GM19455 (cell line): ENCODE measurements around the gene A3GALT2.
"Not testable (repeated sequence)": the region's sequence is repeated elsewhere in the genome, so short reads cannot be mapped to it uniquely, and the experiment has no call there.

Experiments
- ATAC-seq: cut with Tn5 transposase; IDR thresholded peaks from one replicate; pipeline ENCODE4 v1.9.1; 2021; ENCODE audit not compliant: unreplicated experiment

Gene A3GALT2

DNA sequence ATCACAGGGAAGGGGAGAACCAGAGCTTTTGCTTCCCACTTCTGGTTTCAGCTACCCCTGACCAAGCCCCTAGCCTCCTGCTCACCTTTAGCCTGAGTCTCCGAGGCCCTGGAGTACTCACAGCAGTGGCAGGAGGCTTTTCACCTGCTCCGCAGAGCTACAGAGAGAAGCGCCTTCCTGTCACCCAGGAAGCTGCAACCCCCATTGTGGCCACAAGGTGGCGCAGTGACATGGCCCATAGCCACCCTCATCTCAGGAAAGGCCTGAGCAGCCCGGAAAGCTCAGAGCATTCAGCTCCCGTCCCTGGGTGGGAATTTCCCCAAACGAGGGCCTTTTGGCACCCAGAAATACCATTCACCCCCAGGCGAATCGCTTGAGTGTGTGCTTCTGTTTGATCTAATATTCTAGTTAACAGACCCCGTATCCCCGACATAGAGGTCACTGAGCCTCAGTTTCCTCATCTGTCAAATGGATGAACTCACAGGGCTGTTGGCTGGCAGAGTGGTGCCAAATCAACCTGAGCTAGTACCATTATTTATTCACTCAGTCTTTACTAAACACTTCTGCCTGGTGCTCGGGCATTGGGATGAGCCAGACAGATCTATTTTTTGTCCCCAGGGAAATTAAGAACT lies 25.3 kb downstream of the A3GALT2 start:
- peak; percentile 64 for ATAC-seq

DNA sequence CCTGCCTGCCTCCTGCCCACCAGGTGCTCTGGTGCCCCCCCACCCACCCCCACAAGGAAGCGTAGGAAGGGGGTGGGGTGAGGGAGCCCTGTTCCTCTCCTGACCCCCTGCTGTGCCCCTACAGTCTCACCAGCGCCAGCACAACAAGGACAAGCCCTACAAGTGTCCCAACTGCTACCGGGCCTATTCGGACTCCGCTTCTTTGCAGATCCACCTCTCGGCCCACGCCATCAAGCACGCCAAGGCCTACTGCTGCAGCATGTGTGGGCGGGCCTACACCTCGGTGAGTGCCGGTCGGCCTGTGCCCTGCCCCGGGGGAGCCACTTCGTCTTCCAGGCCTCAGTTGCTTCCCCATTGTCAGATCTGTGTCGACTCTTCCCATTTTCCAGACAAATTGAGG lies 25.9 kb downstream of the A3GALT2 start:
- peak; percentile 17 for ATAC-seq

DNA sequence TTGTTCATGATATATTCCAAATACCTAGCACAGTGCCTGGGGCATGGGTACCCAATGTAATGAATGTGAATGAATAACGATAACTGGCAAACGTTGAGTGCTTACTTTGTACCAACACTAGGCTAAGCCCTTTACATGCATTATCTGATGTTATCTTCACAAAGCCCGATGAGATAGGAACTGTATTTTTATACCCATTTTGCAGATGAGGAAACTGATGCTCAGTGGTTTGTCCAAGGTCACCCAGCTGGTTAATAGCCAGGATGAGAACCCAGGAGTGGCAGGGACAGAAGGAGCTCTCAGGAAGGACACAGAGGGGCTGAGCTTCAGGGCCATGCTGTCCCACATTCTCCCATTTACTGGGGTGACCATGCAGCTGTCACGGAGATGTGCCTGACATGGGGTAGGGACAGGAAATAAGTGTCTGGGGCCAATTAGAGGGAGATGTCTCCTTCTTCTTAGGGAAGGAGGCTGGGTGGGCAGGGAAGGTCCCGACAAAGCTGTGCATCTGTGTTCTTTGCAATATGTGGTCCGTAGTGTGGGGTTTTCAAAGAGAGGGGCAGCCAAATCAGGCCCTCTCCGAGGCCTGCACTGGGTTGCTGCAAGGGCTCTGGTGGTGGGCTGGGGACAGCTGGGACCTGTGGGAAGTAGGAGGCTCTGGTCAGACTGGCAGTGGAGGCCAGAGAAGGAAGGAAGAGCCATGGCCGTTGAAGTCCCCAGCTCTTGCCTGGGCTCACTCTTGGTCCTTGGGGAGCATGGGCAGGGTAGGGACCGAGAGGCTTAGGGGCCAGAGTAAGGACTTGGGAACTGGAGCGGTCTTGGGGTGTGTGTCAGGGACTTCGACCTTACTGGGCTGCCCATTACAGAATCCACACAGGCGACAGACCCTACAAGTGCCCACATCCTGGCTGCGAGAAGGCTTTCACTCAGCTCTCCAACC lies 26.6 kb downstream of the A3GALT2 start:
- no peak for ATAC-seq

DNA sequence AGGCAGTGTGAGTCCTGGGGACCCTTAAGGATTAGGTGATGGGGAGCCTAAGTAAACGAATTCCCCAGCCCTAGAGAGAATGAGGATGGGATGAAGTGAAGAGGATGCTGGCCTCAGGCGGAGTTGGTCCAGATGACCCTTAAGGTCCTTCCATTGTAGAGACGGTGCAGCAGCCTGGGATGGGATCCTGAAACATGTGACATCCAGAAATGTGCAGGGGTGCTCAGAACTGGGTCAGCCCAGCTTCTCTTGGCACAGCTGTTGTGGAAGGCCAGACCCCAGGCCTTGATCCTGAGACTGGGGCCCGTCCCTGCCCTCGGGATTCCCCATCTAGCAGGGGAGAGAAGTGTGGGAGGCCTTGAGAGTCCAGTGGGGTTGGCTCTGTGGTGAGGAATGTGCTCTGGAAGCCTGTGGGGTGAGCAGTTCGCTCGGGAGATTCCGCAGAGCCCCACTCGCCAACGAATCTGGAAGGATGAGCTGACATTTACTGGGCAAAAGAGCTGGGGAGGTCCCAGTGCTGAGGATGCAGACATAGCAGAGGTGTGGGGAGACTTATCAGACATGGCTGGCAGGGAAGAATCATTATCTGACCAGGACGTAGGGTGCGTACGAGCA lies 28.1 kb downstream of the A3GALT2 start:
- ATAC-seq = no peak

DNA sequence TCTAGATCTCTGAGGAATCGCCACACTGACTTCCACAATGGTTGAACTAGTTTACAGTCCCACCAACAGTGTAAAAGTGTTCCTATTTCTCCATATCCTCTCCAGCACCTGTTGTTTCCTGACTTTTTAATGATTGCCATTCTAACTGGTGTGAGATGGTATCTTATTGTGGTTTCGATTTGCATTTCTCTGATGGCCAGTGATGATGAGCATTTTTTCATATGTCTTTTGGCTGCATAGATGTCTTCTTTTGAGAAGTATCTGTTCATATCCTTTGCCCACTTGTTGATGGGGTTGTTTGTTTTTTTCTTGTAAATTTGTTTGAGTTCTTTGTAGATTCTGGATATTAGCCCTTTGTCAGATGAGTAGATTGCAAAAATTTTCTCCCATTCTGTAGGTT lies 30.3 kb downstream of the A3GALT2 start:
- not testable (repeated sequence) for ATAC-seq

DNA sequence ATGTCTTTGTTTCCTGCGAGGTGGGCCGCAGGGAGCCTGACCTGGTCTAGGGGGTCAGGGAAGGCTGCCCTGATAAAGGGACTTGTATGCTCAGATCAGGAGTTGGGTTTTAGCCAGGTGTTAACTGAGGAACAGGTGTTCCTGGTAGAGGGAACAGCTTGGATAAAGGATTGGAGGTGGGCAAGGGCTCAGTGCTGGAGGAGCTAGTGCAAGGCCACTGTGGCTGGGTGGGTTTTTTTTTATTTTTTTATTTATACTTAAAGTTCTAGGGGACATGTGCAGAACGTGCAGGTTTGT lies 31.1 kb downstream of the A3GALT2 start:
- no peak for ATAC-seq

DNA sequence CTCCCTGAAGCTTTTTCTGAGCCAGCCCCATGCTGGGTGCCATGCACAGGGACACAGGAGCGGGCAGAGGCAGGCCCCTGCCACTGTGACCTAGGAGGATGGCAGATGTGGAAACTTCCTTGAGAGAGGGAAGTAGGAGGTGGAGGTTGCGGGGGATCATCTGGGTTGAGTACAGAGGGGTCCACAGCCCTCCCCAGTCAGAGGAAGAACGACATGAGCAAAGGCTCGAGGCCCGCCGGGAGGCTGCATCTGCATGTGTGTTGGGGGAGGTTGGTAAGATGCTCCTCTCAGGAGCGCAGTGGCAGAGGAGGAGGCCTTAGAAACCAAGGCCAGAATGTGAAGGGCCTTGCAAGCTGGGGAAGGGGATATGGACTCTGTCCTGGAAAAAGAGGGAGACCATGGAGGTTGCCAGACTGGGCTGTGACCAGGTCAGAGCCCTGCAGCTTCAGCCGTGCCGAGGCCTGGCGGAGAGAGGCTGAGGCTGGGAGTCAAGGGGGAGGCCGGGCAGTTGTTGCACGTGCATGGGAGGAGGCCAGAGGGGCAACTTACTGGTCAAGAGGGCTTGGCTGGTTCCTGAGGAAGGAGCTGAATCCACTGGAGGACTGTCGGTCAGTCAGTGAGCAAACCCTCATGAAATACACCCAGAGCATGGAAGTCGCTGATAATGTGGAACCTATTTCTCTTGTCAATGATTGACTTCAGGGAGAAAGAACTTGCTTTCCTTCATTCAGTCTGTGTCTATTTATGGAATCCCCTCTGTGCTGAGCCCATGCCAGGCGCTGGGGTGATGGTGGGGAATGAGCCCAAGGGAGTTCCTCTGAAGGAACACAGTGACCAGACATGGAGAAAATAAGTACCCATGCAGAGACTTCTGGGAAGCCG lies 31.7 kb downstream of the A3GALT2 start:
- no peak for ATAC-seq

DNA sequence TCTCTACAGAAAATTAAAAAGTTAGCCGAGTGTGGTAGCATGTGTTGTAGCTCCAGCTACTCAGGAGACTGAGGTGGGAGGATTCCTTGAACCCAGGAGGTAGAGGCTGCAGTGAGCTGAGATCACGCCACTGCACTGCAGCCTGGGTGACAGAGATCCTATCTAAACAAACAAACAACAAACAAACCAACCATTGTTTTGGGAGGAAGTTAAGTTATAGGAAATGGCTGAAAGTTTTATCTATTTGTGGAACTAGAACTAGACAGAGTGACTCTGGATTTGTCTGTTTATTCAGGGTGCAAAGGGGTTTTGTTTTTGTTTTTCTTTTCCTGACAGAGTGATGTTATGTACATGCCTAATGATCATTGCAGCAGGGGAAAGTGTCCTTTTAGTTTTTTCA lies 33.6 kb downstream of the A3GALT2 start:
- no peak for ATAC-seq

DNA sequence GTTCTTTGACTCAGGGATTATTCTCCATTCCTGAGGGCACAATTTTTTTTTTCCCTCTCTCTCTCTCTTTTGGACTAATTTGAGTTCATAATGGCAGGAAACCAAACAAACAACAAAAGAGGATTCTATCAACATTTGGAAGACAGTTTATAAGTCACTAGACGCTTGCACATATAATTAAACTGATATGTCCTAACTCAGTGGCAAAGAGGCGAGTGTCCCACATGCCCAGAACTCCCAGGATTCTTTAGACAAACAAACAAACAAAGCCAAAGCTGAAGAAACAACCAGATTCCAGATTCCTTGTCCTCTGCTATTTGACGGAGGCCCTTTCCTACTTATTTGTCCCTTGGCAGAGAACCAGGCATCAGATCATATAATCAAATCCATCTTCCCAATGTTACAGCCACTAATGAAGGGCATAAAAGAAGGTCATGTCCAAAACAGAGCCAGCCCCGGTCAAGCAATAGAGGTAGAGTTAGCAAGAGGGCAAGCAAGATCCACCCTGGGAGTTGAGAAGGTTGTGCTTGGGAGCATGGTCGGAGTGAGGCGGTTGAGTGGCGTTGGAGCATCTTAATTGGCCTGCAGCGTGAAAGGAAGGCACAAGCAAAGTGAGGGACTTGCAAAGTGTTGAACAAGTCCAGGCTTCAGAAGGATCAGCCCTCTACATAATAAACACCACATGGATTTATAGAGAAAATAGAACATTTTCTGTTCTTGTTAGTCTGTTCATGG lies 34.3 kb downstream of the A3GALT2 start:
- no peak for ATAC-seq

DNA sequence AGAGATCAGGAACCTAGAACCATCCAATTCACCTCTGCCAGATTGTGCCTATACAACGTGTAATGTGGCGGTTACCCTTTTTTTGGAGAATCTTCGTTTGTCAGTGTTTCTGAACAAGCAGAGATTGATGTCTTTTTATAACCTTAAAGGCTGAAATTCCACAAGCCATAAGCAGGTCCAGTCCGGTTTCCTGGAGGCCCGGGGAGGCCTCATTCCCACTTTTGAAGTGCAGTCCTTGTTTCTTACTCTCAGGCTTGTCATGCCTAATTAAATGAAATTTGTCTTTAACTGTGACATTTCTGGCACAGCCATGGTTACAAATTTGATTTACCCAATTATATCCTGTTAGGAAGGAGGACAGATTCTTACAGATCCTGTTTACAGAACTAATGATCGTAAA lies 36.8 kb downstream of the A3GALT2 start:
- no peak for ATAC-seq

DNA sequence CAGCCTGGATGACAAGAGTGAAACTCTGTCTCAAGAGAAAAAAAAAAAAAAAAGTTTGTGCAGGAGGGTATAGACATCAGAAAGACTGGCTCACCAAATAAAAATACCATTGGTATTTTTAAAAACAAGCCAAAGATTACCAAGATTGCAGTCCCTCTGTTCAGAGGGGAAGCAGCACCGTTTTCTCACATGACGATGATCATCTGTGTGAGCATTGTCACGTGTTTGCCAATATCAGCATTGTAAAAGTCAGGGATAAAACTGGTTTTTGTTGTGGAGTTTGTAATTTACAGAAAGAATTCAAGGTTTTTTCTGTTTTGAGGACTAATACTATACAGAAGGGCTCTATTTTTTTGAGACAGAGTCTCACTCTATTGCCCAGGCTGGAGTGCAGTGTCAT lies 38.1 kb downstream of the A3GALT2 start:
- ATAC-seq = no peak

DNA sequence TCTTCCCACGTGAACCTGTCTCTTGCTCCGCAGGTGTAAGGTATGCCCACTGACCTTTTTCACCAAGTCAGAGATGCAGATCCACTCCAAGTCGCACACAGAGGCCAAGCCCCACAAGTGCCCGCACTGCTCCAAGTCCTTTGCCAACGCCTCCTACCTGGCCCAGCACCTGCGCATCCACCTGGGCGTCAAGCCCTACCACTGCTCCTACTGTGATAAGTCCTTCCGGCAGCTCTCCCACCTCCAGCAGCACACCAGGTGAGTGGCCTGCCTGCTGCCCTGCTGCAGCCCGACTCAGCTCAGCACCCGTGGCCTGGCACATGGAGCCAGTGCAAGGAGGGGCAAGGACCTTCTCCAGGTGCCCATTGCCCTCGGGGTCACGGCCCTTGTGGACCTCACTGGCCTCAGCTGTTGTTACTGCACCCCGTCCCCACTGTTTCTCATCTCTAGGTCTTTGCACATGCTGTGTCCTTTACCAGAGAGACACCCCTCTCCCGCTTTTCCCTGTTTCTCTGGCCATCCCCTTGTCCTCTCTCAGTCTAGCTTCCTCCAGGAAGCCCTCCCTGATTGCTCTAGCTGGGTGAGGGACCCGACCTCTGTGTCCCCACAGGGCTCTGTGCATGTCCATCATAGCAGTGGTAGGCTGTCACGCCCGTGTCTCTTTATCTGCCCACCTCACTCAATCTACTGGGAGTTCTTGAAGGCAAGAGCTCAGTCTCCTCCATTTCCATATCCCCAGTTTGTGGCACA lies 39.2 kb downstream of the A3GALT2 start:
- no peak for ATAC-seq

DNA sequence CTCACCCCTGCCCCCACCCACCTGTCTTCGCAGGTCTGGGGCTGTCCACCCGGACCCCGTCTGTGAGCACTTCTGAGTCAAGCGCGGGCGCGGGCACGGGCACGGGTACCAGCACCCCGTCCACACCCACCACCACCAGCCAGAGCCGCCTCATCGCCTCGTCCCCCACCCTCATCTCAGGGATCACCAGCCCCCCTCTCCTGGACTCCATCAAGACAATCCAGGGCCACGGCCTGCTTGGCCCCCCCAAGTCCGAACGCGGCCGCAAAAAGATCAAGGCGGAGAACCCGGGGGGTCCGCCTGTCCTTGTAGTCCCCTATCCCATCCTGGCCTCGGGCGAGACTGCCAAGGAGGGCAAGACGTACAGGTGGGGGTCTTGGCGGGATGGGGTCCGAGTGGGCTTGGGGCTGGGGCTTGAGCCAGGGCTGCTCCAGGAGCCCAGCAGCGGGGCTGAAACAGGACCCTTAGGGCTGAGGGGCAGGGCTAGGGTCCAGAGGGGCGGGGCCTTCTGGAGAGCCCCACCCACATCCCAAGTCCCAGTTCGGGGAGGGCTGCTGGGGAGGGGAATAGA lies 40.7 kb downstream of the A3GALT2 start:
- ATAC-seq = no peak

DNA sequence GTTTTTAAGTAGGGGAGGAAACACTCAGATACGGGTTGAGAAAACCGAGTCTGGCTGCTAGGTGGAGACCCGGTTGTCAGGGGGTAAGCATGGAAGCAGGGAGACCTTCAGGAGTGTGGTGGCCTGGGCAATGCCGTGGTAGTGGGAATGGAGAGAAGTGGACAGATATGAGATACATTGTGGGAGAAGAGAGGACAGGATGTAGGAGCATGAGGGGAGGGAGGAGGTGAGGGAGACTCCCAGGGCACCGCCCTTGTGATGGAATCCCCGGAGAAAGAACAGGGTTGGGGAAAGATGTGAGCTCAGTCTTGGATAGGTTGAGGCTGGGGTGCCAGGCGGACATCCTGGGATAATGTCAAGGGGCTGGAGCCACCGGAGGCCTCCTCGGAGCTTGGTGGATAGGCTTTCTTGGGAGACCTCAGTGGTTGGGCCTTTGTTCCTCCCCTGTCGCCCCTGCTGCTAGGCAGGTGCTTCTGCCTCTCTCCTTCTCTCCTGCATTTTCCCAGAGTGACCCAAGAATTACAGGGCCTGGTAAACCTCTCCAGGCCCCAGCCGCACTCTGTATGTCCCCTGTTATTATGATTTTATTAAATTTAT lies 43.3 kb downstream of the A3GALT2 start:
- no peak for ATAC-seq

DNA sequence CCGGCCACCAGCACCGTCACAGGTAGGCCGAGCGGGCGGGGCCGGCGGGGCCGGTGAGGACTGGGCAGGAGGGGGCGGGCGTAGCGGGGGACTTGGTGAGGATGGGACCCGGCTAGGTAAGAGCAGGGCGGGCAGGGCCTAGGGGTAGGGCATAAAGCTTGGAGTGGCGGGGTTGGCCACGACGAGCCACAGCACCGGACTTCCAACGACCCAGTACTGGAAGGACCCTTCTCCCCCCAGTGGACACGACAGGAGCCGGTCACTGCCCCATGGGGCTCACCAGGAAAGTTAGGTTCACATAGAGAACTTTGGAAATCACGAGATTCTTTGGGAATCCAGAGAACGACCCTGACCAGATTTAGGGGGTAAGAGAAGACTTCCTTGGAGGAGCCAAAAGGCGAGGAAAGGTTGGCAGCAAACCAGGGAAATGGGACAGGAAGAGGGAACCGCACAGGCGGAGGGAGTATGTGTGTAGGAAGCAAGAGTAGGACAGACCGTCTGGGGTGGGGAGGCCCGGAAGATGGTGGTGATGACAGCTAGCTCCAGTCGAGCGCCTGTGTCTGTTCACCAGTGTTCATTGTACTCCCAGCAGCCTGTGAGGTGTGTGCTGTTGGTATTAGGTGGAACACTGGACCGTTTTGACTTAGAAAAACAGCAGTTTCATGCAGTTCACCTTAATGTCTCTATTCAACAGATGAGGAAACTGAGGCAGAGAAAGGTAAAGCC lies 44.2 kb downstream of the A3GALT2 start:
- ATAC-seq = no peak

DNA sequence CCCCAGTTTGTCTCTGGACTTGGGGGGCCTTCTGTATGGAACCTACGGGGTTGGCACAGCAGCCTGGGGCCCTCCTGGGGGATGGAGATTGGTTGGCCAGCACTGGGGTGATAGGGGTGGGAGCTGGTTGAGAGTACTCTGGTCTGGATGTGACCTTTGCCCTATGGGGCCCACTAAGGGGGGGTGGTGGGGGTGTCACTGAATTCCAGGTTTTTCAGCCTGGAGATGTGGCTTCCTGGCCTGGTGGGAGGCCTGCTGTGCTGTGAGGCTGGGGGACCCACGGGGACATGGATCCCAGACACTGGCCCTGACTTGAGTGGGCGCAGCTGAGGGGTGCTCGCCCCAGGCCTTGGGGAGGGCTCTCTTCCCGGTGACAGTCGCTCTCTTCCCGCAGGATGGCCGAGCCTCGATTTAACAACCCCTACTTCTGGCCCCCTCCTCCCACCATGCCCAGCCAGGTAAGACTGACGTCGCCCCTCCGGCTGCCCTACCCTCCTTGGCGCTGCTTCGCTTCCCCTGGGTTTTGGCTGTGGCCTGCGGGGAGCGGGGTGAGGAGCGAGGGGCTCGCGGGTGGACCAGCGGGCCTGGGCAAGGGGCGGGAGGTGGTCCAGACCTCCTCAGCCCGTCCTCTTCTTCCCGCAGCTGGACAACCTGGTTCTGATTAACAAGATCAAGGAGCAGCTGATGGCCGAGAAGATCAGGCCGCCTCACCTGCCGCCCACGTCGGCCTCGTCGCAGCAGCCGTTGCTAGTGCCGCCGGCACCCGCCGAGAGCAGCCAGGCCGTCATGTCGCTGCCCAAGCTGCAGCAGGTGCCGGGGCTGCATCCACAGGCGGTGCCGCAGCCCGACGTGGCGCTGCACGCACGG lies 45.0 kb downstream of the A3GALT2 start:
- ATAC-seq = no peak

DNA sequence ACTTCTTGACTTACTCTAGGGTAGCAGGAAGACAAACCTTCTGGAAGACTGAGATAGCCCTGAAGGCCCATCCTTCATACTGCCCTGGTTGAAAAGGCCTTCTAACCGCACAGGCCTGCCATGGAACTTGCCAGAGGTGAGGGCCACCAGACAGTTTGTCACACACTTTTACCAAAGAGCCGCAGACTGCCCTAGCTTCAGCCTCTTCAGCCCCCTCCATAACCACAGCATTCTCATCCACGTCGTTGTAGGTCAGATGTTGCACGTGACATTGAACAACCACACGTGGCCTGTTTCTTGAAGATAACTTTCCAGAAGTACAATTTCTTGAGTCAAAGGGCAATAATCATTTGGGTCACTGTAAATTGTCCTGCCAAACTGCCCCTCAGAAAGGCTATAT lies 45.7 kb downstream of the A3GALT2 start:
- no peak for ATAC-seq

DNA sequence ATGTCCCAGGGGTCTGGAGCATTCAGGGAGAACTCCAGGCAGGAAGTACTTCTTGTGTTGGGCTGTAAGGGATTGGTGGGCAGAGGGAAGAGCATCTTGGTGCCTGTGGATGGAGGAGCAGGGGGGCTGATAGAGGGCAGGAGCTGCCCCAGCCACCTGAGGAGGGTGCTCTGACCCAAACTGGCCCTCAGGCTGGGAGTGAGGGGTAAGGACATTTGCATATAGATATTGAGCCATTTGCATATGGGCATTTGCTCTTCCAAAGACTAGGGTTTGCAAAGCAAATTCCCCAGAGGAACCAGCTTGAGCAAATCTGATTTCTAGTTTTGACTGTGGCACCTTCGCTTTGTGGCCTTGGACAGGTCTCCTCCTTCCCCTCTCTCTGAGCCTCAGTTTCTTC lies 46.5 kb downstream of the A3GALT2 start:
- no peak for ATAC-seq
